WTC11 (cell line): Measurements from ENCODE around the gene IZUMO1. TPM values are rescaled to one million over a fixed set of nuclear protein-coding genes. Genes with fewer than 3 reads are reported as not detected.

ENCODE experiments used
- ATF1 ChIP-seq: sonication (generic); formaldehyde crosslinking; IDR thresholded peaks from 2 replicates; pipeline ENCODE4 v1.8.1; 2023; ENCODE audit warnings: mild to moderate bottlenecking, moderate library complexity, missing genetic modification reagents
- CTCF ChIP-seq: fragments of 200-600 bp; IDR thresholded peaks from 2 replicates; pipeline ENCODE4 v1.8.0; 2022; ENCODE audit warnings: antibody characterized with exemption
- ELF4 ChIP-seq: sonication (generic); formaldehyde crosslinking; IDR thresholded peaks from 2 replicates; pipeline ENCODE4 v1.8.1; 2022; ENCODE audit warnings: low read depth, mild to moderate bottlenecking, moderate library complexity, missing genetic modification reagents
- FOXJ3 ChIP-seq: sonication (generic); formaldehyde crosslinking; IDR thresholded peaks from 2 replicates; pipeline ENCODE4 v1.9.0; 2021; ENCODE audit warnings: missing genetic modification reagents, mild to moderate bottlenecking, borderline replicate concordance
- FOXK1 ChIP-seq: sonication (generic); formaldehyde crosslinking; IDR thresholded peaks from 2 replicates; pipeline ENCODE4 v1.8.0; 2022; ENCODE audit warnings: mild to moderate bottlenecking, moderate library complexity, missing genetic modification reagents
- HMGA2 ChIP-seq: fragments of 250-450 bp; sonication (Bioruptor Pico); IDR thresholded peaks from 2 replicates; pipeline ENCODE4 v1.4.0; 2021; ENCODE audit warnings: mild to moderate bottlenecking, moderate library complexity
- IRF2 ChIP-seq: sonication (generic); formaldehyde crosslinking; IDR thresholded peaks from 2 replicates; pipeline ENCODE4 v1.8.0; 2022; ENCODE audit warnings: low read depth, missing genetic modification reagents, borderline replicate concordance
- JUN ChIP-seq: sonication (generic); formaldehyde crosslinking; IDR thresholded peaks from 2 replicates; pipeline ENCODE4 v1.8.0; 2023; ENCODE audit warnings: mild to moderate bottlenecking, missing genetic modification reagents
- MYBL2 ChIP-seq: sonication (generic); formaldehyde crosslinking; IDR thresholded peaks from 2 replicates; pipeline ENCODE4 v1.8.1; 2023; ENCODE audit warnings: mild to moderate bottlenecking, moderate library complexity, missing genetic modification reagents
- NFE2L1 ChIP-seq: sonication (generic); formaldehyde crosslinking; IDR thresholded peaks from 2 replicates; pipeline ENCODE4 v1.8.1; 2023; ENCODE audit warnings: missing genetic modification reagents
- NFYB ChIP-seq: sonication (generic); formaldehyde crosslinking; conservative IDR thresholded peaks from 2 replicates; pipeline ENCODE4 v1.8.0; 2022; ENCODE audit warnings: low read depth, missing genetic modification reagents
- OVOL2 ChIP-seq: fragments of 250-450 bp; sonication (Bioruptor Pico); IDR thresholded peaks from 2 replicates; pipeline ENCODE4 v1.9.0; 2021; ENCODE audit warnings: mild to moderate bottlenecking, borderline replicate concordance
- RELA ChIP-seq: sonication (generic); formaldehyde crosslinking; IDR thresholded peaks from 2 replicates; pipeline ENCODE4 v1.8.1; 2022; ENCODE audit warnings: missing genetic modification reagents, mild to moderate bottlenecking, borderline replicate concordance
- RORB ChIP-seq: fragments of 250-450 bp; sonication (Bioruptor Pico); IDR thresholded peaks from 2 replicates; pipeline ENCODE4 v1.9.0; 2021; ENCODE audit warnings: mild to moderate bottlenecking
- SMAD3 ChIP-seq: sonication (generic); formaldehyde crosslinking; IDR thresholded peaks from 2 replicates; pipeline ENCODE4 v1.8.0; 2022; ENCODE audit warnings: missing genetic modification reagents, mild to moderate bottlenecking, borderline replicate concordance
- TEAD1 ChIP-seq: sonication (generic); formaldehyde crosslinking; IDR thresholded peaks from 2 replicates; pipeline ENCODE4 v1.8.0; 2022; ENCODE audit warnings: mild to moderate bottlenecking, missing genetic modification reagents
- ZNF121 ChIP-seq: sonication (generic); formaldehyde crosslinking; IDR thresholded peaks from 2 replicates; pipeline ENCODE4 v1.8.0; 2023; ENCODE audit warnings: missing genetic modification reagents
- ZNF138 ChIP-seq: sonication (generic); formaldehyde crosslinking; conservative IDR thresholded peaks from 2 replicates; pipeline ENCODE4 v1.8.1; 2022; ENCODE audit warnings: mild to moderate bottlenecking, moderate library complexity, missing genetic modification reagents
- ZNF317 ChIP-seq: sonication (generic); formaldehyde crosslinking; IDR thresholded peaks from 2 replicates; pipeline ENCODE4 v1.8.1; 2023; ENCODE audit warnings: low read depth, mild to moderate bottlenecking, moderate library complexity, missing genetic modification reagents, borderline replicate concordance
- ZNF416 ChIP-seq: fragments of 250-450 bp; sonication (Bioruptor Pico); IDR thresholded peaks from 2 replicates; pipeline ENCODE4 v1.9.0; 2021; ENCODE audit warnings: mild to moderate bottlenecking, inconsistent platforms
- ZNF671 ChIP-seq: fragments of 250-450 bp; sonication (Bioruptor Pico); IDR thresholded peaks from 2 replicates; pipeline ENCODE4 v1.8.0; 2021; ENCODE audit warnings: mild to moderate bottlenecking
- total RNA-seq: library from RNA; stranded (reverse); gene quantifications from 3 replicates; pipeline ENCODE4 v1.2.3, GENCODE V29; 2021
- TF ChIP-seq, protein P1 (sequence below): sonication (generic); formaldehyde crosslinking; IDR thresholded peaks from 2 replicates; pipeline ENCODE4 v1.8.1; 2022; ENCODE audit warnings: missing genetic modification reagents, borderline replicate concordance
- TF ChIP-seq, protein P2 (sequence below): fragments of 250-450 bp; sonication (Bioruptor Pico); IDR thresholded peaks from 2 replicates; pipeline ENCODE4 v1.8.0; 2021; ENCODE audit warnings: mild to moderate bottlenecking
- TF ChIP-seq, protein P3 (sequence below): fragments of 250-450 bp; sonication (Bioruptor Pico); IDR thresholded peaks from 2 replicates; pipeline ENCODE4 v1.9.0; 2021; ENCODE audit warnings: moderate library complexity, mild to moderate bottlenecking, inconsistent platforms, borderline replicate concordance
- TF ChIP-seq, protein P4 (sequence below): fragments of 250-450 bp; sonication (Bioruptor Pico); IDR thresholded peaks from 2 replicates; pipeline ENCODE4 v1.9.0; 2021; ENCODE audit warnings: mild to moderate bottlenecking
- TF ChIP-seq, protein P5 (sequence below): sonication (generic); formaldehyde crosslinking; IDR thresholded peaks from 2 replicates; pipeline ENCODE4 v1.8.1; 2023; ENCODE audit warnings: mild to moderate bottlenecking, moderate library complexity, missing genetic modification reagents
- TF ChIP-seq, protein P6 (sequence below): sonication (generic); formaldehyde crosslinking; IDR thresholded peaks from 2 replicates; pipeline ENCODE4 v1.8.1; 2023; ENCODE audit warnings: mild to moderate bottlenecking, missing genetic modification reagents, borderline replicate concordance
- TF ChIP-seq, protein P7 (sequence below): fragments of 250-450 bp; sonication (Bioruptor Pico); IDR thresholded peaks from 2 replicates; pipeline ENCODE4 v2.1.2; 2022; ENCODE audit warnings: mild to moderate bottlenecking, moderate library complexity

Gene IZUMO1
- total RNA-seq, 1 experiment from 2014 or later = 2.2 TPM

- TF ChIP-seq, protein P1, sequence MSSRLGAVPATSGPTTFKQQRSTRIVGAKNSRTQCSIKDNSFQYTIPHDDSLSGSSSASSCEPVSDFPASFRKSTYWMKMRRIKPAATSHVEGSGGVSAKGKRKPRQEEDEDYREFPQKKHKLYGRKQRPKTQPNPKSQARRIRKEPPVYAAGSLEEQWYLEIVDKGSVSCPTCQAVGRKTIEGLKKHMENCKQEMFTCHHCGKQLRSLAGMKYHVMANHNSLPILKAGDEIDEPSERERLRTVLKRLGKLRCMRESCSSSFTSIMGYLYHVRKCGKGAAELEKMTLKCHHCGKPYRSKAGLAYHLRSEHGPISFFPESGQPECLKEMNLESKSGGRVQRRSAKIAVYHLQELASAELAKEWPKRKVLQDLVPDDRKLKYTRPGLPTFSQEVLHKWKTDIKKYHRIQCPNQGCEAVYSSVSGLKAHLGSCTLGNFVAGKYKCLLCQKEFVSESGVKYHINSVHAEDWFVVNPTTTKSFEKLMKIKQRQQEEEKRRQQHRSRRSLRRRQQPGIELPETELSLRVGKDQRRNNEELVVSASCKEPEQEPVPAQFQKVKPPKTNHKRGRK (CRISPR knock-in tag) = no peak
- TF ChIP-seq OVOL2 (CRISPR knock-in tag) (no peak), NFYB (CRISPR knock-in tag) (no peak), HMGA2 (no peak), CTCF (no peak), FOXJ3 (CRISPR knock-in tag) (no peak), RELA (CRISPR knock-in tag) (no peak), ZNF416 (no peak), NFE2L1 (CRISPR knock-in tag) (no peak), RORB (CRISPR knock-in tag) (no peak), FOXK1 (no peak), SMAD3 (no peak), TEAD1 (no peak), ELF4 (CRISPR knock-in tag) (no peak), MYBL2 (CRISPR knock-in tag) (no peak), ZNF317 (CRISPR knock-in tag) (no peak), ZNF138 (CRISPR knock-in tag) (no peak), JUN (CRISPR knock-in tag) (0 out of 2 replicates have a peak, but pooled peaks have one; percentile 36), ATF1 (CRISPR knock-in tag) (no peak), IRF2 (CRISPR knock-in tag) (no peak), ZNF121 (CRISPR knock-in tag) (no peak; the same call in 1 of the 2 replicates), ZNF671 (CRISPR knock-in tag) (no peak)
- TF ChIP-seq, protein P2, sequence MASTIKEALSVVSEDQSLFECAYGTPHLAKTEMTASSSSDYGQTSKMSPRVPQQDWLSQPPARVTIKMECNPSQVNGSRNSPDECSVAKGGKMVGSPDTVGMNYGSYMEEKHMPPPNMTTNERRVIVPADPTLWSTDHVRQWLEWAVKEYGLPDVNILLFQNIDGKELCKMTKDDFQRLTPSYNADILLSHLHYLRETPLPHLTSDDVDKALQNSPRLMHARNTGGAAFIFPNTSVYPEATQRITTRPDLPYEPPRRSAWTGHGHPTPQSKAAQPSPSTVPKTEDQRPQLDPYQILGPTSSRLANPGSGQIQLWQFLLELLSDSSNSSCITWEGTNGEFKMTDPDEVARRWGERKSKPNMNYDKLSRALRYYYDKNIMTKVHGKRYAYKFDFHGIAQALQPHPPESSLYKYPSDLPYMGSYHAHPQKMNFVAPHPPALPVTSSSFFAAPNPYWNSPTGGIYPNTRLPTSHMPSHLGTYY (CRISPR knock-in tag) = no peak
- TF ChIP-seq, protein P3, sequence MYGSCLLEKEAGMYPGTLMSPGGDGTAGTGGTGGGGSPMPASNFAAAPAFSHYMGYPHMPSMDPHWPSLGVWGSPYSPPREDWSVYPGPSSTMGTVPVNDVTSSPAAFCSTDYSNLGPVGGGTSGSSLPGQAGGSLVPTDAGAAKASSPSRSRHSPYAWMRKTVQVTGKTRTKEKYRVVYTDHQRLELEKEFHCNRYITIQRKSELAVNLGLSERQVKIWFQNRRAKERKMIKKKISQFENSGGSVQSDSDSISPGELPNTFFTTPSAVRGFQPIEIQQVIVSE (CRISPR knock-in tag) = no peak
- TF ChIP-seq, protein P4, sequence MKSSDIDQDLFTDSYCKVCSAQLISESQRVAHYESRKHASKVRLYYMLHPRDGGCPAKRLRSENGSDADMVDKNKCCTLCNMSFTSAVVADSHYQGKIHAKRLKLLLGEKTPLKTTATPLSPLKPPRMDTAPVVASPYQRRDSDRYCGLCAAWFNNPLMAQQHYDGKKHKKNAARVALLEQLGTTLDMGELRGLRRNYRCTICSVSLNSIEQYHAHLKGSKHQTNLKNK = no peak
- TF ChIP-seq, protein P5, sequence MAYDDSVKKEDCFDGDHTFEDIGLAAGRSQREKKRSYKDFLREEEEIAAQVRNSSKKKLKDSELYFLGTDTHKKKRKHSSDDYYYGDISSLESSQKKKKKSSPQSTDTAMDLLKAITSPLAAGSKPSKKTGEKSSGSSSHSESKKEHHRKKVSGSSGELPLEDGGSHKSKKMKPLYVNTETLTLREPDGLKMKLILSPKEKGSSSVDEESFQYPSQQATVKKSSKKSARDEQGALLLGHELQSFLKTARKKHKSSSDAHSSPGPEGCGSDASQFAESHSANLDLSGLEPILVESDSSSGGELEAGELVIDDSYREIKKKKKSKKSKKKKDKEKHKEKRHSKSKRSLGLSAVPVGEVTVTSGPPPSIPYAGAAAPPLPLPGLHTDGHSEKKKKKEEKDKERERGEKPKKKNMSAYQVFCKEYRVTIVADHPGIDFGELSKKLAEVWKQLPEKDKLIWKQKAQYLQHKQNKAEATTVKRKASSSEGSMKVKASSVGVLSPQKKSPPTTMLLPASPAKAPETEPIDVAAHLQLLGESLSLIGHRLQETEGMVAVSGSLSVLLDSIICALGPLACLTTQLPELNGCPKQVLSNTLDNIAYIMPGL (CRISPR knock-in tag) = peak; percentile 84
- TF ChIP-seq, protein P6, sequence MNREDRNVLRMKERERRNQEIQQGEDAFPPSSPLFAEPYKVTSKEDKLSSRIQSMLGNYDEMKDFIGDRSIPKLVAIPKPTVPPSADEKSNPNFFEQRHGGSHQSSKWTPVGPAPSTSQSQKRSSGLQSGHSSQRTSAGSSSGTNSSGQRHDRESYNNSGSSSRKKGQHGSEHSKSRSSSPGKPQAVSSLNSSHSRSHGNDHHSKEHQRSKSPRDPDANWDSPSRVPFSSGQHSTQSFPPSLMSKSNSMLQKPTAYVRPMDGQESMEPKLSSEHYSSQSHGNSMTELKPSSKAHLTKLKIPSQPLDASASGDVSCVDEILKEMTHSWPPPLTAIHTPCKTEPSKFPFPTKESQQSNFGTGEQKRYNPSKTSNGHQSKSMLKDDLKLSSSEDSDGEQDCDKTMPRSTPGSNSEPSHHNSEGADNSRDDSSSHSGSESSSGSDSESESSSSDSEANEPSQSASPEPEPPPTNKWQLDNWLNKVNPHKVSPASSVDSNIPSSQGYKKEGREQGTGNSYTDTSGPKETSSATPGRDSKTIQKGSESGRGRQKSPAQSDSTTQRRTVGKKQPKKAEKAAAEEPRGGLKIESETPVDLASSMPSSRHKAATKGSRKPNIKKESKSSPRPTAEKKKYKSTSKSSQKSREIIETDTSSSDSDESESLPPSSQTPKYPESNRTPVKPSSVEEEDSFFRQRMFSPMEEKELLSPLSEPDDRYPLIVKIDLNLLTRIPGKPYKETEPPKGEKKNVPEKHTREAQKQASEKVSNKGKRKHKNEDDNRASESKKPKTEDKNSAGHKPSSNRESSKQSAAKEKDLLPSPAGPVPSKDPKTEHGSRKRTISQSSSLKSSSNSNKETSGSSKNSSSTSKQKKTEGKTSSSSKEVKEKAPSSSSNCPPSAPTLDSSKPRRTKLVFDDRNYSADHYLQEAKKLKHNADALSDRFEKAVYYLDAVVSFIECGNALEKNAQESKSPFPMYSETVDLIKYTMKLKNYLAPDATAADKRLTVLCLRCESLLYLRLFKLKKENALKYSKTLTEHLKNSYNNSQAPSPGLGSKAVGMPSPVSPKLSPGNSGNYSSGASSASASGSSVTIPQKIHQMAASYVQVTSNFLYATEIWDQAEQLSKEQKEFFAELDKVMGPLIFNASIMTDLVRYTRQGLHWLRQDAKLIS (CRISPR knock-in tag) = no peak
- TF ChIP-seq, protein P7, sequence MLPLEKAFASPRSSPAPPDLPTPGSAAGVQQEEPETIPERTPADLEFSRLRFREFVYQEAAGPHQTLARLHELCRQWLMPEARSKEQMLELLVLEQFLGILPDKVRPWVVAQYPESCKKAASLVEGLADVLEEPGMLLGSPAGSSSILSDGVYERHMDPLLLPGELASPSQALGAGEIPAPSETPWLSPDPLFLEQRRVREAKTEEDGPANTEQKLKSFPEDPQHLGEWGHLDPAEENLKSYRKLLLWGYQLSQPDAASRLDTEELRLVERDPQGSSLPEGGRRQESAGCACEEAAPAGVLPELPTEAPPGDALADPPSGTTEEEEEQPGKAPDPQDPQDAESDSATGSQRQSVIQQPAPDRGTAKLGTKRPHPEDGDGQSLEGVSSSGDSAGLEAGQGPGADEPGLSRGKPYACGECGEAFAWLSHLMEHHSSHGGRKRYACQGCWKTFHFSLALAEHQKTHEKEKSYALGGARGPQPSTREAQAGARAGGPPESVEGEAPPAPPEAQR (CRISPR knock-in tag) = no peak
These were observed 50.2 kb downstream of the IZUMO1 start (continued) for GRCh38 chr19:48696353-48697010.
